Activated T-helper 2 cell treated with anti-CD3 and anti-CD28 coated beads, Interferon-gamma antibody, Interleukin-2, Interleukin-4, amounts not matched to agents 10 μg/mL and 5 μg/mL and 100 μg/mL, durations not matched to agents 14 hours and 24 hours and 36 hours (primary cell): ENCODE measurements around the gene SLC46A1. TPM values are rescaled to one million over a fixed set of nuclear protein-coding genes. Genes with fewer than 3 reads are reported as not detected.
A peak's percentile ranks its signal among the peaks of the same experiment; 100 is the strongest.

Experiments used
- DNase-seq: peaks from one replicate; pipeline ENCODE4 v3.0.0; 2021; ENCODE audit warnings: low spot score
- H3K27ac Mint-ChIP-seq: one replicate; pipeline ENCODE4 v1.8.0; 2021; ENCODE audit warnings: mixed read lengths
- H3K27me3 Mint-ChIP-seq: one replicate; pipeline ENCODE4 v1.8.0; 2021; ENCODE audit warnings: low read depth, mixed read lengths
- H3K36me3 Mint-ChIP-seq: one replicate; pipeline ENCODE4 v1.8.0; 2021; ENCODE audit warnings: low read depth, mixed read lengths
- H3K4me1 Mint-ChIP-seq: one replicate; pipeline ENCODE4 v1.8.0; 2021; ENCODE audit warnings: low read depth, mixed read lengths
- H3K4me3 Mint-ChIP-seq: one replicate; pipeline ENCODE4 v1.8.0; 2021; ENCODE audit warnings: low read depth, mild to moderate bottlenecking, moderate library complexity, mixed read lengths
- H3K9me3 Mint-ChIP-seq: one replicate; pipeline ENCODE4 v1.8.0; 2021; ENCODE audit warnings: mixed read lengths
- intact Hi-C: fragments of 100-400 bp; cut with micrococcal nuclease; formaldehyde crosslinking; loops from one replicate; pipeline ENCODE4 v1.15.1; 2023
- total RNA-seq: library from RNA; stranded (reverse); gene quantifications from 2 replicates; pipeline ENCODE4 v1.2.3, GENCODE V29; 2022

The SLC46A1 gene
- total RNA-seq, 1 donor from 2014 or later: 6.9 TPM

DNA sequence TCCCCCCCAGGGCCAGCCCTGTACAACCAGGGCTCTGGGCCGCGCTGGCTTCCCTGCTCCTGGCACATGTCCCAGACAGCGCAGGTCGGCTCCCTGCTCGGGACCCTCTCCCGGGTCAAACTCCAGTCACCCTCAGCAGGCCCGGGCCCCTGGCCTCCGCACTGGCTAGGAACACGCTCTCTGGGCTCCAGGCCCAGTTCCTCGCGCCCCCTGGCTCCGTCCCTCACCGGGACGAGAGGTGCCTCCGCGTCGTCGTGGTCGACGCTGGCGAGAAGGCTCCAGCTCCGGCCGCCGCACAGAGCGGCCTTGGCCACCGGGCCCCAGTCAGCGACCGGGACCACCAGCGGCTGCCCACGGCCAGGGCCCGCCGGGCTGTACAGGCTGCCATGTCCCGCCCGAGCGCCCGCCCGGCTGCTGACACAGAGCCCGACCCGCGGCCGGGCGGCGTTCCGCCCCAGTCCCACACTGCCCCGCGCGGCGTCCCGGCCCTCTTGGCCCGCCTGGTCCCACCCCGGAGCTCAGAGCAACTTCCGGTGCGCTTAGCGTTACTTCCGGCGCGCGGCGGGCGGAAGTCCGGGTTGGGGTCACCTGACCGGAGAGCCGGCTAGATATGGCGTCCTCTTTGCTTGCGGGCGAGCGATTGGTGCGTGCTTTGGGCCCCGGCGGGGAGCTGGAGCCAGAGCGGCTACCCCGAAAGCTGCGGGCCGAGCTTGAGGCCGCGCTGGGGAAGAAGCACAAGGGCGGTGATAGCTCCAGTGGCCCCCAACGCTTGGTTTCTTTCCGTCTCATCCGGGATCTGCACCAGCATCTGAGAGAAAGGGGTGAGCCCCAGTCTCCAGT, 48.7 kb downstream of the SLC46A1 start, which contains the start of gene POLDIP2:
Gene POLDIP2 (minus strand): TSS at position 467 of the 840 bp plus-strand sequence. CDS start 79 bp downstream, at position 388.
- Mint-ChIP-seq H3K27me3 (no peaks in the 10 kb centered on the region), H3K4me1 (peaks cover 22% of the 10 kb centered on the region), H3K27ac (peak within 1 kb of the TSS; percentile 95), H3K9me3 (no peaks in the 10 kb centered on the region), H3K4me3 (peak within 1 kb of the TSS; percentile 97), H3K36me3 (peaks cover 62% of the 10 kb centered on the region)
- intact Hi-C loops: loop anchor here (1.0 kb wide), 2 partner anchors 14 to 22 kb away; partner anchors contain the start of genes IFT20, SARM1 and TNFAIP1
- peak; percentile 96 for DNase-seq

DNA sequence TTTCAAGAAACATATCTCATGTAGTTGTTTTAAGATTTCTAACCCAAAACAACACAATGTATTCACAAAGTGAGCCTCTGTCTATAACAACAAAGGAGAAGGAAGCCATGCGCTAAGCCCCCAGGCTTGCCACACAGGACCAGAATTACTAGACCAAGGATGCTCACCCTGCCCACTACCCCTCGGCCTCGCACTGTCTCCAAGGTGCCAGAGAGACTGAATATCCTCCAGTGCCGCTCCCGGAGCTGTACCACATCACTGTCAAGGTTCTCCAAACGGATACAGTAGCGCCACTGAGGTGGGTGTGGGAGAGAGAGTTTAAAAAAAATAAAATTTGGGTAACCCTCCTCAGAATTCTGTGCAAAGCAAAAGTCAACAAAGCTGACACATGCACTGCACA, 55.7 kb downstream of the SLC46A1 start:
- H3K27me3 Mint-ChIP-seq: no peaks in the 10 kb centered on the region
- H3K9me3 Mint-ChIP-seq: no peaks in the 10 kb centered on the region
- peaks cover 84% of the 10 kb centered on the region for H3K36me3 Mint-ChIP-seq
- H3K4me1 Mint-ChIP-seq: peaks cover 3% of the 10 kb centered on the region
- H3K4me3 Mint-ChIP-seq: no peak overlapping the region
- intact Hi-C loops: no loop called here
- DNase-seq: no peak
- H3K27ac Mint-ChIP-seq: no peak overlapping the region

DNA sequence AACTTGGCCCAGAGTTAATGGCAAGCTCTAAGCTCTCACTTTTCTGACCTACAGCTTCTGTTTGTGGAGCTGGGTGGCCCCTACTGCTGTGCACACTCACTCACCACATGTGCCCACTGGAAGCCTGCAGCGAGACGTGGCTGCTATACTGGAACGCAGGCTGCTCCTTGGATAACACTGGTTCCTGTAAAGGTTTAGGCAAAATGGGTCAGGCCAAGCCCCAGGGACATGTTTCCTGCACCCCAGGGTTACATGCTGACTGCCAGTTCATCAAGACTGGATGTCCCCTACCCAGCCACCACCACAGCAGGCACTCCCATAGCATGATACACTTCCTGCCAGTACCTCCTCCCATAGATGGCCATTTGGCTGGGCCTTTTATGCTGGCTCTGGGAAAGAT, 57.0 kb downstream of the SLC46A1 start:
- H3K27me3 Mint-ChIP-seq: no peaks in the 10 kb centered on the region
- H3K4me1 Mint-ChIP-seq: no peaks in the 10 kb centered on the region
- intact Hi-C loops: no loop called here
- peaks cover 80% of the 10 kb centered on the region for H3K36me3 Mint-ChIP-seq
- H3K4me3 Mint-ChIP-seq: no peak overlapping the region
- H3K9me3 Mint-ChIP-seq: no peaks in the 10 kb centered on the region
- DNase-seq: no peak
- no peak overlapping the region for H3K27ac Mint-ChIP-seq

DNA sequence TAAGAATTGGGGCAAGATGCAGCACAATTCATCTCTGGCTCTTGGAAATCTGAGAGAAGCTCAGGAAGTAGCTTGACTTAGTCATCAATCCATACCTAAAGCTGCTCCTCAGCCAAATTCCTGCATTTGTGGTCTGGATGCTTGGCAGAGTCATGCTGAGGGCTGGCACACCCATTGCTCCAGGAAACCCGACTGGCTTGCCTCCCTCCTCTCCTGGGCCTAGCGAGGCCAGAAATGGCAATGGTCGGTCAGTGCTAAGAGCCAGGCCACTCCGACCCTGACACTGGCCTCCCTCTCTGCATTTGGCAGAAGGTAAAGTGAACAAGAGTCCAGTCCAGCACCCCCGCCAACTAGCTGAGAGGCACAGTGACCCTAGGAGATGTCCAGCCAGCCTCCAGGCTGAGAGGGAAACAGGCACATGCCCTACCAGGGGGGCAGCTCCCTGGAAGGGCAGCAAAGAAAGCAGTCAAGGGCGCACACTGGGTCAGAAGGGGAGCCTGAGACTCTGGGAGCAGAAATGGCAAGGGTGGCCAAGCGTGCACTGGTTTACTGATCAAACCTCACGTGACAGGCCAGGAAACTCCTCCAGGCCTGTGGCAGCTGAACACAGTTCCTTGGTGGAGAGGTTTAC, 58.6 kb downstream of the SLC46A1 start:
- no peaks in the 10 kb centered on the region for H3K9me3 Mint-ChIP-seq

DNA sequence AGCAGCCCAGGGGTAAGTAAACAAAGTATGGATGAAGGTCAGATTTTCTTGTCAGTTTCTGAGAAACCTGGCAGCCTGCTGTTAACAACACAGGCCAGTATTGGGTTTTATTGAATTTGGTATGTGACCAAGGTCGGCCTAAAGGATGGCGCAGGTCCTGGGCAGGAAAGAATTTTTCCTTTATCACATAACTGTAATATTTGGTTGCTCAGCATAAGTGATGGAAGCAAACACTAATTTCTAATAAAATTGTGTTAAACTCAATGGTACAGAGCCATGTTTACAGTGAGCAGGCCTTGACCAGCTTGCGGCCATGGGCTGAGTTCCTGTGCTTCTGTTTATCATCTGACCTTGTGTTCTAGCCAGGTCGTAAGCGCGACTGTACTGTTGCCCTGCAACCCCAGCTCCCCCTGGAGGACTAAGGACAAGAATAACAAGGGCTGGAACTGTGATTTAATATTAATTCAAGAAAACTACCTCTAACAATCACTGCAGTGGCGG, 59.2 kb downstream of the SLC46A1 start:
- Mint-ChIP-seq H3K9me3 (no peaks in the 10 kb centered on the region), H3K4me3 (no peak overlapping the region), H3K27ac (no peak overlapping the region), H3K36me3 (peaks cover 77% of the 10 kb centered on the region), H3K4me1 (no peaks in the 10 kb centered on the region), H3K27me3 (no peaks in the 10 kb centered on the region)
- intact Hi-C loops: no loop called here
- no peak for DNase-seq

More for the DNA sequence above, 58.6 kb downstream of the SLC46A1 start:
- Mint-ChIP-seq H3K4me1 (no peaks in the 10 kb centered on the region), H3K36me3 (peaks cover 74% of the 10 kb centered on the region), H3K27me3 (no peaks in the 10 kb centered on the region), H3K27ac (no peak overlapping the region), H3K4me3 (no peak overlapping the region)
- intact Hi-C loops: no loop called here
- no peak for DNase-seq

DNA sequence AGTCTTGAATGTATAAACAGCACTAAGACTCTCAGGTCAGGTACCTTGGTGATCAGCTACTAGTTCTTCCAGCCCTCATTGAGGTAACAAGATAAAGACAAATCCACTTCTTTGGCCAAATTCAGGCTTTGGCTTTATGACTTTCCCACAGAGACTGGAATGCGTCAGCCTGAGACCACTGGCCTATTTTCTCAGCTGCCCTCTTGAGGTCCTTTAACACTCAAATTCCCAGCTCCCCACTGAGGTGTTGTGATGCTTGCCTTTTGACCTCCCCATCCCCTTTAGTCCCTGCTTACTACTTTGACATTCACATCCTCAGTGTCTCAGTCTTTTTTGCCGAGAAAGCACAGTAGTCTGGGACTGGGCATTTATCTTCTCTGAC, 59.8 kb downstream of the SLC46A1 start:
- H3K36me3 Mint-ChIP-seq: peaks cover 77% of the 10 kb centered on the region

DNA sequence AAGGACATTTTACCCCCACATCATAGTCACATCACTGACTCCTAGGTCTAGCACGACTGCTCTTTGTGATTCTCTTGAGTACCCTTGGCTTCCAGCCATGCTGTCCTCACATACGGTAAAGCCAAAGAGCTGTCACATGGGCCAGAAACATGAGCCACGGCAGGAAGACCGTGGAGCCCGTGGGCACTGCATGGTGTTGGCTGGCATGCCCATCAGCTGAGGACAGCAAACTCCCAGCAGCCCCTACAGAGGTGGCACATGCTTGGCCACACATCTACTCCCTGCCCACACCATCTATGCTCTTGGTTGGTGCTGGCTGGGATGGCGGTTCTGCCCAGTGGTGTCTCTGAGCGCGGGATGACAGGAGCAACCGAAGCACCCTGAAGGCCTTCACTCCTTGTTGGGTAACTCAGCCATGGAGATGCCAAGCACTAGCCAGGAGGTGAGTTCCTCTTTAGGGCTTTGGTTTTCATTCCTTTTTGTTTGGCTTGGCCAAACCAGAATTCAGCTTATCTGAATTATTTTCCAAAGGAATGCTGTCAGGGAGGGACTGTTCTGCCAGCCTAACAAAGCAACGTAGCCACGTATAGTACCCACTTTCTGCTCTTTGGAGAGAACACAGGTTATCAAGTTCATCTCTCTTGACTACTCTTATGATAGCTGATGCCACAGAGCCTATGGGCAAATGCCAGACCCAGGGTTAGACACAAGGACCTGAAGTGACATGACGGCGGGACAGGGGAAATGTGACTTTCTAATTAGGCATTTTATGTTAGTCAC, 60.4 kb downstream of the SLC46A1 start:
- no peak for DNase-seq
- no peak overlapping the region for H3K27ac Mint-ChIP-seq
- no peaks in the 10 kb centered on the region for H3K9me3 Mint-ChIP-seq
- no peak overlapping the region for H3K4me3 Mint-ChIP-seq
- no peaks in the 10 kb centered on the region for H3K4me1 Mint-ChIP-seq
- peaks cover 77% of the 10 kb centered on the region for H3K36me3 Mint-ChIP-seq
- intact Hi-C loops: no loop called here
- no peaks in the 10 kb centered on the region for H3K27me3 Mint-ChIP-seq

More for the DNA sequence above, 59.8 kb downstream of the SLC46A1 start:
- Mint-ChIP-seq H3K4me3 (no peak overlapping the region), H3K27me3 (no peaks in the 10 kb centered on the region), H3K27ac (no peak overlapping the region), H3K9me3 (no peaks in the 10 kb centered on the region), H3K4me1 (no peaks in the 10 kb centered on the region)
- DNase-seq: no peak
- intact Hi-C loops: no loop called here

Other genes with a start within 250 kb of the SLC46A1 start
- gene TMEM97, start 87.0 kb downstream of the SLC46A1 start, total RNA-seq: 60.5 and 61.8 TPM in 2 replicates
- gene IFT20, start 70.7 kb downstream of the SLC46A1 start, total RNA-seq: 21.1 and 24.1 TPM in 2 replicates
- gene TNFAIP1, start 70.5 kb downstream of the SLC46A1 start, total RNA-seq: 31.3 and 32.3 TPM in 2 replicates
- 89.7 and 93.2 TPM in 2 replicates for gene POLDIP2, start 48.7 kb downstream of the SLC46A1 start, total RNA-seq
- gene SEBOX, start 41.0 kb downstream of the SLC46A1 start, total RNA-seq: not detected in 2 replicates
- gene VTN, start 35.9 kb downstream of the SLC46A1 start, total RNA-seq: 0.23 and 0.50 TPM in 2 replicates
- gene SARM1, start 34.5 kb downstream of the SLC46A1 start, total RNA-seq: 35.0 and 35.9 TPM in 2 replicates
- gene SLC13A2, start 67.4 kb upstream of the SLC46A1 start, total RNA-seq: not detected in 2 replicates
- not detected in 2 replicates for gene FOXN1, start 100.1 kb upstream of the SLC46A1 start, total RNA-seq
- gene UNC119, start 146.4 kb upstream of the SLC46A1 start, total RNA-seq: 55.3 and 63.9 TPM in 2 replicates
- gene PIGS, start 165.3 kb upstream of the SLC46A1 start, total RNA-seq: 65.1 and 70.9 TPM in 2 replicates
- gene ALDOC, start 170.7 kb upstream of the SLC46A1 start, total RNA-seq: 95.0 and 95.7 TPM in 2 replicates
- gene SPAG5, start 192.8 kb upstream of the SLC46A1 start, total RNA-seq: 92.5 and 98.8 TPM in 2 replicates
- 35.2 and 37.9 TPM in 2 replicates for gene RSKR, start 208.0 kb upstream of the SLC46A1 start, total RNA-seq
- gene BLTP2, start 238.9 kb upstream of the SLC46A1 start, total RNA-seq: 196 and 213 TPM in 2 replicates